ENCODE measurements around the gene PPP6R3. TPM values are rescaled to one million over a fixed set of nuclear protein-coding genes. Genes with fewer than 3 reads are reported as not detected.

PPP6R3 gene
- total and polyA plus RNA-seq, 2 of the 8 experiments (the other 6 are each of a cell fraction or from before 2014, with no cell fraction given) = 44.6 to 150 TPM

- H3K4me2 ChIP-seq (ENCODE audit: insufficient read depth in 1 of 2, low read depth in 2 of 2, low read length in 2 of 2) = no peak overlapping the region
- H3K4ac ChIP-seq (replicated peaks; ENCODE audit: insufficient read length, low read depth, low read length) = no peak overlapping the region
- no peak overlapping the region for H4K5ac ChIP-seq (ENCODE audit: insufficient read length, low read depth, low read length)
- H4K20me1 ChIP-seq (replicated peaks in 1 of 2; ENCODE audit: control insufficient read depth in 1 of 2, insufficient read depth in 2 of 2, low read length in 2 of 2) = no peaks in the 10 kb centered on the region
- no peak overlapping the region for H3K23ac ChIP-seq (ENCODE audit: insufficient read length)
- no peaks in the 10 kb centered on the region for H3K23me2 ChIP-seq (ENCODE audit: low read depth, low read length)
- POLR2A ChIA-PET (ENCODE audit: partially characterized antibody) = no interaction called here
- no peak overlapping the region for H4K8ac ChIP-seq (ENCODE audit: extremely low read depth, insufficient read depth, low read length)
- peak overlapping the region; percentile 82; the same call in 1 of the 2 replicates for H2BK20ac ChIP-seq (ENCODE audit: low read length)
- H2BK12ac ChIP-seq (ENCODE audit: low read depth, low read length) = no peak overlapping the region
- H2BK5ac ChIP-seq (ENCODE audit: low read depth, low read length) = no peak overlapping the region
- H3K27ac ChIP-seq (ENCODE audit: low read depth, low read length) = no peak overlapping the region
- no peaks in the 10 kb centered on the region for H3K36me3 ChIP-seq (ENCODE audit: control insufficient read depth in 2 of 4, insufficient read depth in 4 of 4, low read length in 3 of 4)
- H3K56ac ChIP-seq (replicated peaks; ENCODE audit: insufficient read length, low read depth, low read length) = no peak overlapping the region
- no peaks in the 10 kb centered on the region for H3K27me3 ChIP-seq (replicated peaks in 1 of 4; ENCODE audit: control insufficient read depth in 3 of 4, extremely low read depth in 1 of 4, insufficient read depth in 3 of 4, low read length in 3 of 4)
- H3K79me1 ChIP-seq (ENCODE audit: low read depth, low read length) = no peaks in the 10 kb centered on the region
- FAIRE-seq (no peak), DNase-seq (ENCODE audit: low read depth in 1 of 2, low spot score in 2 of 2) (no peak)
- no peak overlapping the region for H2BK15ac ChIP-seq (ENCODE audit: low read length)
- TF ChIP-seq YY1 (IDR thresholded peaks at IDR 0.05; ENCODE audit: low read depth, low read length) = no peak
- no peak for TF ChIP-seq SAP30 (IDR thresholded peaks at IDR 0.05; ENCODE audit: insufficient read depth, insufficient replicate concordance, low read length)
- no peak for TF ChIP-seq TBP (IDR thresholded peaks at IDR 0.05; ENCODE audit: low read depth, low read length)
- TF ChIP-seq SIRT6 (IDR thresholded peaks at IDR 0.05; ENCODE audit: low read length) = no peak
- H2BK120ac ChIP-seq (replicated peaks; ENCODE audit: low read depth, low read length) = no peak overlapping the region
- H3K4me1 ChIP-seq (replicated peaks in 1 of 4; ENCODE audit: control insufficient read depth in 3 of 4, insufficient read depth in 4 of 4, low read length in 3 of 4) = peaks cover 0 to 11% (median under 1%) of the 10 kb centered on the region in 4 experiments; a peak in 1 of 7 replicates
- no peak overlapping the region for H2AK5ac ChIP-seq (ENCODE audit: low read depth, low read length)
- no peak overlapping the region for H3K4me3 ChIP-seq (ENCODE audit: extremely low read depth in 1 of 4, insufficient read depth in 2 of 4, low read depth in 3 of 4, low read length in 4 of 4)
- no peak overlapping the region for H4K91ac ChIP-seq (replicated peaks; ENCODE audit: insufficient read length, low read length)
- H3K79me2 ChIP-seq (ENCODE audit: control insufficient read depth in 1 of 2, insufficient read depth in 2 of 2, low read length in 2 of 2) = no peaks in the 10 kb centered on the region
- H3K9ac ChIP-seq (replicated peaks in 1 of 4; ENCODE audit: extremely low read depth in 1 of 4, low read depth in 3 of 4, low read length in 3 of 4) = no peak overlapping the region
- H3K18ac ChIP-seq (ENCODE audit: extremely low read depth, low read length) = no peak overlapping the region
- H2AFZ ChIP-seq (ENCODE audit: low read length) = no peak overlapping the region
- 75% methylated on average over 1 of the region's 1 CpG; no CpG with 5 or more reads in 1 of the 2 experiments for WGBS, 2 experiments (ENCODE audit: extremely low coverage in 1 of 2, insufficient coverage in 1 of 2, insufficient read length in 1 of 2, insufficient replicate concordance in 2 of 2, low coverage in 1 of 2, low lambda C conversion rate in 2 of 2, missing lambda C conversion rate in 1 of 2)
- peaks cover 0 to 6% of the 10 kb centered on the region in 2 experiments; a peak in 3 of 4 replicates for H3K9me3 ChIP-seq (ENCODE audit: insufficient read depth in 2 of 2, low read depth in 1 of 2, low read length in 1 of 2)
- no peak overlapping the region for H3K14ac ChIP-seq (ENCODE audit: insufficient read length)
- CTCF ChIA-PET (ENCODE audit: partially characterized antibody) = interaction anchor here (0.8 to 1.1 kb wide), 4 partner anchors 13 to 140 kb away, joined by 3 to 4 read pairs (median 4); no protein-coding TSS in a partner anchor
These were observed 186.3 kb downstream of the PPP6R3 start for GRCh38 chr11:68646832-68647231.
